Fibroblast of mammary gland (primary cell): ENCODE measurements around the gene KCTD4.

ENCODE experiments used
- DNase-seq: peaks from one replicate; pipeline ENCODE4 v3.0.0-alpha.2; 2010; ENCODE audit warnings: low read depth
- H3K4me3 ChIP-seq: 2 replicates; pipeline ENCODE4 v1.5.1; 2011; ENCODE audit warnings: low read depth, mild to moderate bottlenecking, low read length, moderate library complexity; ENCODE audit not compliant: control insufficient read depth
- TF ChIP-seq, protein P1 (sequence below): conservative IDR thresholded peaks from 2 replicates; pipeline ENCODE4 v1.5.1; 2011; ENCODE audit warnings: low read depth, low read length, inconsistent platforms; ENCODE audit not compliant: control insufficient read depth, insufficient read depth

KCTD4 gene

DNA sequence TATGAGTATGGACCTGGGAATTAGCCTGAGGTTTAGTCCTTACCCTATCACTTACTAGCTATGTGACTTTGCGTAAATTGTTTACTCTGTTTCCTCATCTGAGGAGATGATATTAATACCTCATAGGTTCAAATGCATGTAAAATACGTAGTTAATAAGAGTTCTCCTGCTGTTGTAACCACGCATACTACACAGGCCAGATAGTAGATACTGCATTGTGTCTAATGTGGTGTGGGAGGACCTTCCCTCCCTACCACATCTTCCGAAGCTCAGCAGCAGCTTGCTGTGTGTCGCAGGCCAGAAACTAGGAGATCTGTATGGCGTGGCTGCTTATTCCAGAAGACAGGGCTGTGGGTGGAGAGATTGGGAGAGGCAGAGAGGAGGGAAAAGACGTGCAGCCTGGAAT, 57.5 kb downstream of the KCTD4 start:
- no peak overlapping the region for H3K4me3 ChIP-seq
- DNase-seq: peak; percentile 42
- TF ChIP-seq, protein P1, sequence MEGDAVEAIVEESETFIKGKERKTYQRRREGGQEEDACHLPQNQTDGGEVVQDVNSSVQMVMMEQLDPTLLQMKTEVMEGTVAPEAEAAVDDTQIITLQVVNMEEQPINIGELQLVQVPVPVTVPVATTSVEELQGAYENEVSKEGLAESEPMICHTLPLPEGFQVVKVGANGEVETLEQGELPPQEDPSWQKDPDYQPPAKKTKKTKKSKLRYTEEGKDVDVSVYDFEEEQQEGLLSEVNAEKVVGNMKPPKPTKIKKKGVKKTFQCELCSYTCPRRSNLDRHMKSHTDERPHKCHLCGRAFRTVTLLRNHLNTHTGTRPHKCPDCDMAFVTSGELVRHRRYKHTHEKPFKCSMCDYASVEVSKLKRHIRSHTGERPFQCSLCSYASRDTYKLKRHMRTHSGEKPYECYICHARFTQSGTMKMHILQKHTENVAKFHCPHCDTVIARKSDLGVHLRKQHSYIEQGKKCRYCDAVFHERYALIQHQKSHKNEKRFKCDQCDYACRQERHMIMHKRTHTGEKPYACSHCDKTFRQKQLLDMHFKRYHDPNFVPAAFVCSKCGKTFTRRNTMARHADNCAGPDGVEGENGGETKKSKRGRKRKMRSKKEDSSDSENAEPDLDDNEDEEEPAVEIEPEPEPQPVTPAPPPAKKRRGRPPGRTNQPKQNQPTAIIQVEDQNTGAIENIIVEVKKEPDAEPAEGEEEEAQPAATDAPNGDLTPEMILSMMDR: no peak
